COLO668 (cell line): ENCODE measurements around the gene TNNI3K.

Source experiments
- DNase-seq: peaks from one replicate; lab custom pipeline; 2025; ENCODE audit not compliant: unreplicated experiment; lab: John Stamatoyannopoulos, UW

TNNI3K gene

DNA sequence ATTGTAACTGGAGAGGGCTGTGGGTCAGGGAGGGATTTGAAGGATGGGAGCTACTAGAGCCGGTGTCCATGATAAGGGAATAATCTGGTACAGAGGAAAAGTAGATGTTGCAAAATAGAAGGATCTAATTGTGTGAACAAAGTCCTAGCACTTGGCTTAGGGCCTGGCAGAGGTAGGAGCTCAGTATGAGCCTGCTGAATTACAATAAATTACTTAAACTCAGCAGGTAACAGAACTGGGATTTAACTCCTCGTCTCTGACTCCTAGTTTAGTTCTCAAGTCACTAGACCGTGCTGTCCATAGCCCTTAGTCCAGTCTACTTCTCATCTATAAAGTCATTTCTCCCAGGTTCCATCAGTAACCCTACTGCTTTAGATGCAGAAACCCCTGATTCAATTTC, 157.0 kb downstream of the TNNI3K start:
- no peak for DNase-seq

DNA sequence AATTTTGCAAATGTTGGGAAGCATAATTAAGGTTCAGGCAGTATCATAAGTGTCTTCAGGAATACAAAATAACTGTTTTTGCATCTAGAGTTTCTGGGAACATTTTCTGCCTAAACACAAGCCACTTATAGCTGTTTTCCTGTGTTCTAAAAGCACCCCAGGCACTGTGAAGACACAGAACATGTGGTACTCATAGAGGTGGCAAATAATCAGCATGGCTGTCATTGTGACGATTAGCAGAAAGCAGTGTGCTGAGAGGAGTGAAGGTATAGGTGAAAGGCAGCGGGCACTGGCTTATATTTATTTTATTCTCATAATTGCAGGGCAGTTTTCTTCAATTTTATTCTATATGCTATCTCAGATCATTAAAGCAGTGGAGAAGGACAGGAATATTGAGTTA, 157.7 kb downstream of the TNNI3K start:
- no peak for DNase-seq

GRCh38 chr1:74395571-74395970, 160.4 kb downstream of the TNNI3K start:
- DNase-seq, result no peak

- DNase-seq, result no peak
Measured at GRCh38 chr1:74396462-74396861, 161.3 kb downstream of the TNNI3K start.

DNA sequence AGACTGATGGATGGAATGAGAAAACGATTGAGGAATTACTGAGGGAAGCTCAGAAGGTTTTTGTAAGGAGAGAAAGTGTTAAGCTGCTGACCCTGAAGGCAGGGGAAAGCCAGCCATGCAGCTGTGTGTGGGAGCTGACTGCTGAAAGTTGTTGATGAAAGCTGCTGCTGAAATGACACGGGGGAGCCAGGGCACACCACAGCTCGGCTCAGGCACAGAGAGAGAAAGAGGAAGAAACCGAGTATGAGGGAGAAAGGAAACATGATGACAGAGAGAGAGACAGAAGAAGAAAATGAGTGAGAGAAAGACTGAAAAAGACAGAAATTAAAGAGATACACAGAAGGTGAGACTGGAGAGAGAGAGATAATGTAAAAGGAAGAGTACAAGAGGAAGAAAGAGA, 161.7 kb downstream of the TNNI3K start:
- DNase-seq, result no peak

DNA sequence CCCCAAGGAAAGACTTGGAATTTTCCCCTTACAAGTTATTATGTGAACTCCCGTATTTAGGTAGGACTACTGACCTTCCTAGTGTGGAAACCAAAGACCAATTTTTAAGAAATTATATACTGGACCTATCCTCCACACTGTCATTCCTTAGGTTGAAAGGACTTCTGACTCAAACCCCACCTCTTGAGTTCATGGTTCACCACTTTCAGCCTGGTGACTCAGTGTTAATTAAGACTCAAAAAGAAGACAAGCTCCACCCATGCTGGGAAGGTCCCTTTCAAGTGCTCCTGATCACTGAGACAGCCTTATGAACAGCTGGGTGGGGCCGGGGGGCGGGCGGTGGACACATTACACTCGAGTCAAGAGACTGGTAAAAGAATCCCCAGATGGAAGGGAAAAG, 164.1 kb downstream of the TNNI3K start:
- DNase-seq, result no peak

DNA sequence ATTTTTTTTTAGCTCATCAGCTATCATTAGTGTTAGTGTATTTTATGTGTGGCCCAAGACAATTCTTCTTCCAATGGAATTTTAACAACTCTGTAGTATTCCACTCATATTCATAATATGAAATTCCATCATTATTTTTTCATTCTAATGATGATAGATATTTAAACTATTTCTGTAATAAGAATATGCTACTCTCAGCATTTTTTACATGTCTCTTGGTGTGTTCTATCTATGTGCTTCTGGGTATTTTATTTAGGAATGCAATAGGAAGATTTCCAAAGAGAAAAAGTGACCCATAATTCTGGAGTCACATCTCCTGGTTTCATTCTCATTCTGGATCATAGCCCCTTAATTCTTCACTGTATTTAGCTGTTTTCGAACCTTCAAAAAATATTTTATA, 167.7 kb downstream of the TNNI3K start:
- no peak for DNase-seq

GRCh38 chr1:74403606-74404005, 168.4 kb downstream of the TNNI3K start:
- no peak for DNase-seq

GRCh38 chr1:74406759-74407158, 171.6 kb downstream of the TNNI3K start:
- DNase-seq, result no peak

- DNase-seq, result no peak
Measured at GRCh38 chr1:74407902-74408301, 172.7 kb downstream of the TNNI3K start.

DNA sequence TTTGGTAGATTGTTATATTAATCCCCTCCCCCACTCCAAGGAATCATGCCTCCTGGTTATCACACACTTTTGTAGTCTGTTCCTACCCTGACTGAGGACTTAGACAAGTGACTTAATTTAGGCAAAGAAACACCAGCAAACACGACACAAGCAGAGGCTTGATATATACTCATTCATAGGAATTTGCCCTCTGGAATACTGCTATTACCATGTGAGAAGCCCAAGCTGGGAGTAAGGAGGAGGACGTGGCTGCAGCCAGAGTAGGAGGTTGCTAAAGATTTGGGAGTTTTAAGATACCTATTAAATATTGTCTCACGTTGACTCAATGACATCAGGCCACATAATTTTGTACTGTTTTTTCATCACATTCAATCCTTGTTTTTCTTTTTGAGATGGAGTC, 177.1 kb downstream of the TNNI3K start:
- DNase-seq, result no peak

- no peak for DNase-seq
Measured at GRCh38 chr1:74415935-74416334, 180.7 kb downstream of the TNNI3K start.

GRCh38 chr1:74419611-74420010, 184.4 kb downstream of the TNNI3K start:
- no peak for DNase-seq

GRCh38 chr1:74420467-74420866, 185.3 kb downstream of the TNNI3K start:
- DNase-seq, result no peak

GRCh38 chr1:74422421-74423292, 187.5 kb downstream of the TNNI3K start:
- no peak for DNase-seq

GRCh38 chr1:74423471-74423870, 188.3 kb downstream of the TNNI3K start:
- DNase-seq, result no peak

GRCh38 chr1:74425676-74426075, 190.5 kb downstream of the TNNI3K start:
- DNase-seq, result no peak

DNA sequence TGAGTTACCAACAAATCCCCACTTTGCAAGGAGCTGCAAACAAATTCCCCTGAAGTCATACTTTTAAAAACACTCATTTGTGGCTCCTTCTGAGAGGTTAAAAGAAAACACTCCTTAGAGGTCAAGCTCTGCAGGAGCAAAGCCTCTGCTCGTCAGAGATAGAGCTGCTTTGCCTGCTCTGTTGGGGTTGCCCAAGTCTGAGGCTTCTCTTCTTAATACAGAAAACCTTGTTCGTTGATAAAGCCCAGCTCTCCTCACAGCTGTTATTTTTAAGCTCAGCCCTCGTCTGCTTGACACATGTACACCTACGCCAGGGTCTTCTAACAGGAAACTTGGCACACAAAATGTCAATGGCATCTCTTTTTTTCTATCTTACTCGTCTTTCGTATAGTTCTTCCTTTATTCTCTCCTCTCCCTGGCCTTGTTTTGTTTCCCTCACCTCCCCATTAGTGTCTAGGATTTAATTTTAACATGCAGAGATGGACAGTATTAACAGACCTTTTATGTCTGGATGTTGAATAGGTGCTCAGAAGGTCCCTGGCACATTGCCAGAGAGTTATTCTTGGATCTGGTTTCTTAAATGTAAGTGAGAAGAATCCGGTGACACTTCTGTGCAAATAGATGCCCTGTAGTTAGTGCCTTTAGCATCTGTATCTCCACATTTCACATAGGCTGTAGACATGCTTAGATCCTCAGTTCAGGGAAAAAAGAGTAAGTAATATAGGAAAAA, 191.2 kb downstream of the TNNI3K start:
- DNase-seq, result no peak

GRCh38 chr1:74427681-74428080, 192.5 kb downstream of the TNNI3K start:
- DNase-seq, result no peak

- DNase-seq, result no peak
Measured at GRCh38 chr1:74429580-74429979, 194.4 kb downstream of the TNNI3K start.

DNA sequence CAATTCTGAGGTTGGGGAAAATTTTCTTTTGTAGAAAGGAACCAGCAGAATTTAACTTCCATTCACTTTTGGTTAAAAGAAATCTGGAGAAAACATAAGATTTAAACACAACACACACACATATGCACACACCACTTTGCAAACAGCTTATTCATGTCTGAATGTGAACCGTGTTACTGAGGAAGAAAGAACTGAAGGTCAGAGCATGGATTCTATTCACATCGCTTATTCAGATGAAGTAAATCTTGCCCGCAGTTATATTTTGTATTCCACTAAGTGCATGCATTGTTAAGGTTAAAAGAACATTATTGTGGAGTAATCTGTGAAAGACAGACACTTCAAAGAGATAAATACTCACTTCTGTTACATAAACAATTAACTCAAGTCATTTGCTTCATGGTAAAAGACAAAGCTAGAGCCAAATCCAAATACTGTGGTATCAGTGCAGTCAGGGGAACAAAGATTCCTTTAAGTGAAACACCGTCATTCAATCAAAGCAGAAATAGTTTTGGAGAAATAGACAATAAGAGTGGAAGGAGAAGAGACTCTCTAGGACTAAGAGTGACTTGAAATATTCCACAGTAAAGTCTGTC, 195.3 kb downstream of the TNNI3K start:
- DNase-seq, result no peak

DNA sequence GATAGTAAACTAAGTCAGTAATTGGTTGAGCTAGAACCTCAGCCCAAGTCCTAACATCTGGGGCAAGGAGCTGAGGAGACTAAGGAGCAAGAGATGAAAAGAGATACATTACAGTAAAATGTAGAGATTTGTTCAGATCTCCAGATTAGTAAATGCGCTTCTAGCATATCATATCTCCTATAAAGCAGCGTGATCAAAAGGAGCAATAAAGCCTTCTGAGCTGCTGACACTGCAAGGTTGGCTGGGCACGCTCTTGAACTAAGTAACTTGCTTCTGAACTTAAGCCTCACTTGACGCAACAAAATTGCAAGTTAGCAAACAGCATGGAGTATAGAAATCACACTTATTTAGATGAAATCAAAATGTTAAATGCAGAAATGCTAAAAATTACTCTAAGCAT, 196.3 kb downstream of the TNNI3K start:
- DNase-seq, result no peak
